ENCODE measurements around the gene ITM2C.

The ITM2C gene

GRCh38 chr2:230922951-230923717 is 58.4 kb downstream of the ITM2C start:
- DNase-seq (ENCODE audit: low spot score) (no peak), FAIRE-seq (no peak)

GRCh38 chr2:230924092-230924469 is 59.3 kb downstream of the ITM2C start:
- no peak for FAIRE-seq

GRCh38 chr2:230924470-230925341 is 60.0 kb downstream of the ITM2C start, which contains the start of gene GPR55:
TSS of gene GPR55 (minus strand) at chr2:230925242. CDS start at chr2:230910962, 14,280 bp downstream.
- DNase-seq (ENCODE audit: low spot score) (no peak), FAIRE-seq (no peak)

More at GRCh38 chr2:230924092-230924469, 59.3 kb downstream of the ITM2C start:
- DNase-seq (ENCODE audit: low spot score) = no peak

- no peak for FAIRE-seq
- no peak for DNase-seq (ENCODE audit: low spot score)
Measured at GRCh38 chr2:230925443-230925878, 60.7 kb downstream of the ITM2C start.

GRCh38 chr2:230925879-230926765 is 61.4 kb downstream of the ITM2C start:
- FAIRE-seq (no peak), DNase-seq (ENCODE audit: low spot score) (no peak)

GRCh38 chr2:230927711-230928341 is 63.1 kb downstream of the ITM2C start:
- no peak for DNase-seq (ENCODE audit: low spot score)
- no peak for FAIRE-seq
